DND-41 (cell line): Measurements from ENCODE around the gene CAMSAP2.

ENCODE experiments used
- ATAC-seq: fragments of 200-7000 bp; cut with Tn5 transposase; 3 replicates; pipeline ENCODE4 v1.9.1; 2021; ENCODE audit warnings: low read depth; ENCODE audit not compliant: insufficient read depth
- DNase-seq: peaks from one replicate; pipeline ENCODE4 v3.0.0-alpha.2; 2020
- H2AFZ ChIP-seq: 2 replicates; pipeline ENCODE4 v1.6.0; 2012; ENCODE audit warnings: low read depth, low read length
- H3K27ac ChIP-seq: 2 replicates; pipeline ENCODE4 v1.5.1; 2012; ENCODE audit warnings: low read length, inconsistent platforms
- H3K27me3 ChIP-seq: fragments of 200-600 bp; sonication (generic); 2 replicates; pipeline ENCODE4 v1.6.0; 2012; ENCODE audit warnings: low read length, mild to moderate bottlenecking, inconsistent platforms; ENCODE audit not compliant: insufficient read depth, poor library complexity
- H3K36me3 ChIP-seq: 2 replicates; pipeline ENCODE4 v1.5.1; 2012; ENCODE audit warnings: low read length, inconsistent platforms; ENCODE audit not compliant: insufficient read depth
- H3K4me1 ChIP-seq: 2 replicates; pipeline ENCODE4 v1.5.1; 2012; ENCODE audit warnings: mild to moderate bottlenecking, low read length; ENCODE audit not compliant: insufficient read depth
- H3K4me2 ChIP-seq: 2 replicates; pipeline ENCODE4 v1.6.0; 2012; ENCODE audit warnings: mild to moderate bottlenecking, moderate library complexity, low read length, inconsistent platforms; ENCODE audit not compliant: insufficient read depth
- H3K4me3 ChIP-seq, 2 experiments: fragments of 200-600 bp in 1 of 2; shearing (Covaris generic) in 1 of 2; 2 replicates each; pipeline ENCODE4 v1.5.1; 2012 to 2016; ENCODE audit warnings: inconsistent platforms in 2 of 2, low read length in 2 of 2, mild to moderate bottlenecking in 2 of 2, low read depth in 1 of 2, moderate library complexity in 1 of 2
- H3K79me2 ChIP-seq: 2 replicates; pipeline ENCODE4 v1.6.0; 2012; ENCODE audit warnings: low read length, inconsistent platforms; ENCODE audit not compliant: insufficient read depth
- H3K9ac ChIP-seq: 2 replicates; pipeline ENCODE4 v1.6.0; 2012; ENCODE audit warnings: low read depth, mild to moderate bottlenecking, inconsistent platforms, low read length, moderate library complexity
- H3K9me3 ChIP-seq: 2 replicates; pipeline ENCODE4 v1.5.1; 2012; ENCODE audit warnings: low read length, moderate library complexity, mild to moderate bottlenecking, inconsistent platforms; ENCODE audit not compliant: insufficient read depth, severe bottlenecking
- H4K20me1 ChIP-seq: 2 replicates; pipeline ENCODE4 v1.6.0; 2012; ENCODE audit warnings: low read length; ENCODE audit not compliant: insufficient read depth
- CTCF ChIP-seq: IDR thresholded peaks from 2 replicates; pipeline ENCODE4 v1.5.1; 2012; ENCODE audit warnings: borderline replicate concordance, low read length, moderate library complexity, mild to moderate bottlenecking; ENCODE audit not compliant: poor library complexity, severe bottlenecking; ENCODE audit errors: extremely low read depth
- EZH2 ChIP-seq: IDR thresholded peaks from 3 replicates; pipeline ENCODE4 v1.6.1; 2012; ENCODE audit warnings: borderline replicate concordance, low read depth, mild to moderate bottlenecking, moderate library complexity, low read length, inconsistent platforms; ENCODE audit not compliant: severe bottlenecking

Gene CAMSAP2

GRCh38 chr1:200738327-200738948 is at the start of gene CAMSAP2:
Gene CAMSAP2, plus strand, starts transcription at chr1:200738893. Its CDS starts 935 bp downstream, at chr1:200739828.
- no peaks in the 10 kb centered on the region for H3K9me3 ChIP-seq
- H3K4me2 ChIP-seq = peak within 1 kb of the TSS; percentile 83
- H2AFZ ChIP-seq = peak within 1 kb of the TSS; percentile 94
- peaks cover 19% of the 10 kb centered on the region for H3K27me3 ChIP-seq
- peaks cover 29% of the 10 kb centered on the region for H3K4me1 ChIP-seq
- ATAC-seq (peak; percentile 81), DNase-seq (peak; percentile 84)
- peak within 1 kb of the TSS; percentile 59 to 90 for H3K4me3 ChIP-seq
- no peaks in the 10 kb centered on the region for H3K36me3 ChIP-seq
- H3K27ac ChIP-seq = peak within 1 kb of the TSS; percentile 64
- no peaks in the 10 kb centered on the region for H4K20me1 ChIP-seq
- no peaks in the 10 kb centered on the region for H3K79me2 ChIP-seq
- H3K9ac ChIP-seq = peak within 1 kb of the TSS; percentile 64
- TF ChIP-seq CTCF = no peak
- no peak for TF ChIP-seq EZH2

GRCh38 chr1:200692316-200692715 is 46.4 kb upstream of the CAMSAP2 start:
- no peaks in the 10 kb centered on the region for H3K79me2 ChIP-seq
- no peak overlapping the region for H3K9ac ChIP-seq
- H3K36me3 ChIP-seq = no peaks in the 10 kb centered on the region
- H3K4me2 ChIP-seq = no peak overlapping the region
- no peak overlapping the region for H3K27ac ChIP-seq
- no peak overlapping the region for H2AFZ ChIP-seq
- no peak overlapping the region for H3K4me3 ChIP-seq
- H3K9me3 ChIP-seq = no peaks in the 10 kb centered on the region
- H3K27me3 ChIP-seq = no peaks in the 10 kb centered on the region
- no peak for ATAC-seq
- DNase-seq = no peak
- TF ChIP-seq EZH2 = no peak
- TF ChIP-seq CTCF = no peak
- H4K20me1 ChIP-seq = no peaks in the 10 kb centered on the region
- H3K4me1 ChIP-seq = no peaks in the 10 kb centered on the region

- Histone ChIP-seq H3K27me3 (no peaks in the 10 kb centered on the region), H3K9ac (no peak overlapping the region), H4K20me1 (no peaks in the 10 kb centered on the region), H3K36me3 (no peaks in the 10 kb centered on the region), H3K27ac (no peak overlapping the region), H3K9me3 (no peaks in the 10 kb centered on the region), H3K4me1 (no peaks in the 10 kb centered on the region), H2AFZ (no peak overlapping the region), H3K79me2 (no peaks in the 10 kb centered on the region), H3K4me3 (no peak overlapping the region), H3K4me2 (no peak overlapping the region)
- no peak for DNase-seq
- no peak for ATAC-seq
- TF ChIP-seq CTCF (no peak), EZH2 (no peak)
Measured at GRCh38 chr1:200693327-200693726, 45.4 kb upstream of the CAMSAP2 start.

GRCh38 chr1:200694738-200695137 is 44.0 kb upstream of the CAMSAP2 start:
- no peak overlapping the region for H3K27ac ChIP-seq
- no peaks in the 10 kb centered on the region for H3K79me2 ChIP-seq
- H3K4me3 ChIP-seq = no peak overlapping the region
- no peaks in the 10 kb centered on the region for H3K9me3 ChIP-seq
- ATAC-seq (no peak), DNase-seq (no peak)
- H3K4me1 ChIP-seq = peaks cover 7% of the 10 kb centered on the region; the same call in 1 of the 2 replicates
- TF ChIP-seq EZH2 (no peak), CTCF (no peak)
- H3K9ac ChIP-seq = no peak overlapping the region
- no peaks in the 10 kb centered on the region for H3K27me3 ChIP-seq
- H3K36me3 ChIP-seq = no peaks in the 10 kb centered on the region
- no peak overlapping the region for H2AFZ ChIP-seq
- no peaks in the 10 kb centered on the region for H4K20me1 ChIP-seq
- no peak overlapping the region for H3K4me2 ChIP-seq
